HCT116 (cell line): ENCODE data around the gene SH3PXD2A. TPM values are rescaled to one million over a fixed set of nuclear protein-coding genes. Genes with fewer than 3 reads are reported as not detected.

ENCODE experiments used
- ATAC-seq: fragments of 200-7000 bp; cut with Tn5 transposase; 2 replicates; pipeline ENCODE4 v1.9.1; 2020; ENCODE audit warnings: mild to moderate bottlenecking, moderate library complexity
- BruUV-seq: library from RNA; stranded (reverse); fragments of 400-500 nt; replicated peaks from 2 replicates; lab custom pipeline; 2021; lab: Mats Ljungman, UMichigan
- CTCF ChIA-PET: fragments of 300-600 bp; sonication (Branson Sonifier 250); formaldehyde crosslinking; loops from one replicate; lab custom pipeline; 2021; ENCODE audit warnings: antibody characterized with exemption; lab: Charles Lee
- POLR2A ChIA-PET: fragments of 300-600, 350-600 bp; sonication (Branson Sonifier 250); formaldehyde crosslinking; loops from one replicate; lab custom pipeline; 2021; ENCODE audit warnings: antibody characterized with exemption; lab: Charles Lee
- RAD21 ChIA-PET, 2 experiments: fragments of 300-600 bp; sonication (Branson Sonifier 250); formaldehyde crosslinking; loops; one replicate each; lab custom pipeline; 2023; ENCODE audit warnings: low total read pairs in 2 of 2; ENCODE audit not compliant: uncharacterized antibody in 2 of 2, unreplicated experiment in 2 of 2, low non-redundant PET in 1 of 2; lab: Charles Lee
- DNase-seq: peaks from one replicate; pipeline ENCODE4 v3.0.0-alpha.2; 2010; ENCODE audit warnings: low read depth, low spot score
- H2AFZ ChIP-seq: fragments of 200-600 bp; shearing (Covaris generic), sonication (generic); 2 replicates; pipeline ENCODE4 v1.6.1; 2017; ENCODE audit warnings: low read depth, mixed run types, mixed read lengths, antibody characterized with exemption, low read length; ENCODE audit not compliant: poor library complexity, severe bottlenecking
- H3K27ac ChIP-seq: 2 replicates; pipeline ENCODE4 v1.5.1; 2012; ENCODE audit warnings: low read depth, low read length
- H3K27me3 ChIP-seq: fragments of 200-600 bp; sonication (generic); 2 replicates; pipeline ENCODE4 v1.6.1; 2016; ENCODE audit warnings: mixed run types, low read length, mixed read lengths; ENCODE audit not compliant: insufficient read depth
- H3K36me3 ChIP-seq, 2 experiments: fragments of 200-500 bp in 1 of 2; fragments of 200-600 bp in 1 of 2; sonication (Bioruptor generic) in 1 of 2; sonication (generic) in 1 of 2; 2 replicates each; pipeline versions ENCODE4 v1.5.1 to v1.6.1; 2014 to 2016; ENCODE audit warnings: low read length in 2 of 2, inconsistent platforms in 1 of 2, mixed read lengths in 1 of 2, mixed run types in 1 of 2; ENCODE audit not compliant: insufficient read depth in 2 of 2, control insufficient read depth in 1 of 2
- H3K4me1 ChIP-seq, 2 experiments: fragments of 200-600 bp in 1 of 2; sonication (generic) in 1 of 2; 2 replicates each; pipeline versions ENCODE4 v1.5.1 to v1.6.1; 2012 to 2017; ENCODE audit warnings: low read length in 2 of 2, inconsistent platforms in 1 of 2, mild to moderate bottlenecking in 1 of 2, mixed read lengths in 1 of 2, mixed run types in 1 of 2, moderate library complexity in 1 of 2; ENCODE audit not compliant: insufficient read depth in 2 of 2, control insufficient read depth in 1 of 2
- H3K4me2 ChIP-seq: fragments of 200-600 bp; sonication (generic); 2 replicates; pipeline ENCODE4 v1.6.1; 2017; ENCODE audit warnings: mixed run types, low read length, mixed read lengths
- H3K4me3 ChIP-seq, 2 experiments: fragments of 200-600 bp in 1 of 2; sonication (generic) in 1 of 2; replicated peaks in 1 of 2; 2 replicates each; pipeline ENCODE4 v1.5.1; 2011 to 2016; ENCODE audit warnings: low read length in 2 of 2, control low read depth in 1 of 2, low read depth in 1 of 2, mild to moderate bottlenecking in 1 of 2, mixed read lengths in 1 of 2, mixed run types in 1 of 2
- H3K79me2 ChIP-seq: fragments of 200-600 bp; sonication (generic); 2 replicates; pipeline ENCODE4 v1.6.1; 2017; ENCODE audit warnings: mild to moderate bottlenecking, mixed run types, low read length, moderate library complexity, mixed read lengths; ENCODE audit not compliant: insufficient read depth
- H3K9ac ChIP-seq: fragments of 200-600 bp; sonication (generic); 2 replicates; pipeline ENCODE4 v1.6.1; 2016; ENCODE audit warnings: low read length, mixed read lengths
- H3K9me2 ChIP-seq: fragments of 200-600 bp; sonication (generic), shearing (Covaris generic); 2 replicates; pipeline ENCODE4 v1.6.1; 2017; ENCODE audit warnings: mixed run types, mild to moderate bottlenecking, moderate library complexity; ENCODE audit not compliant: insufficient read depth
- H3K9me3 ChIP-seq, 2 experiments: fragments of 200-500 bp in 1 of 2; fragments of 200-600 bp in 1 of 2; sonication (Bioruptor generic) in 1 of 2; sonication (generic) in 1 of 2; 2 replicates each; pipeline ENCODE4 v1.6.1; 2014 to 2017; ENCODE audit warnings: low read length in 2 of 2, mixed read lengths in 2 of 2, inconsistent platforms in 1 of 2, low read depth in 1 of 2, mild to moderate bottlenecking in 1 of 2, mixed run types in 1 of 2, moderate library complexity in 1 of 2; ENCODE audit not compliant: control insufficient read depth in 1 of 2, insufficient read depth in 1 of 2
- H4K20me1 ChIP-seq: fragments of 200-600 bp; sonication (generic), shearing (Covaris generic); 2 replicates; pipeline ENCODE4 v1.6.1; 2017; ENCODE audit warnings: mixed run types, mild to moderate bottlenecking, moderate library complexity; ENCODE audit not compliant: insufficient read depth
- ATF3 ChIP-seq: IDR thresholded peaks from 2 replicates; pipeline ENCODE4 v1.6.1; 2012
- CBX3 ChIP-seq: IDR thresholded peaks from 2 replicates; pipeline ENCODE4 v1.6.1; 2012; ENCODE audit warnings: low read depth
- CTCF ChIP-seq, 3 experiments: fragments of 200-600 bp in 1 of 3; sonication (generic) in 1 of 3; IDR thresholded peaks in 2 of 3; conservative IDR thresholded peaks in 1 of 3; 2 replicates each; pipeline ENCODE4 v1.5.1; 2012 to 2017; ENCODE audit warnings: low read depth in 2 of 3, low read length in 2 of 3, antibody characterized with exemption in 1 of 3, borderline replicate concordance in 1 of 3, control low read depth in 1 of 3, mild to moderate bottlenecking in 1 of 3, mixed read lengths in 1 of 3, mixed run types in 1 of 3, moderate library complexity in 1 of 3; ENCODE audit not compliant: insufficient read depth in 1 of 3
- ELF1 ChIP-seq: IDR thresholded peaks from 2 replicates; pipeline ENCODE4 v1.6.1; 2012; ENCODE audit warnings: low read depth, borderline replicate concordance
- FOSL1 ChIP-seq: IDR thresholded peaks from 2 replicates; pipeline ENCODE4 v1.6.1; 2012; ENCODE audit warnings: low read depth
- RAD21 ChIP-seq: IDR thresholded peaks from 2 replicates; pipeline ENCODE4 v1.6.1; 2012; ENCODE audit warnings: low read depth, mild to moderate bottlenecking
- REST ChIP-seq: IDR thresholded peaks from 2 replicates; pipeline ENCODE4 v1.6.1; 2012; ENCODE audit warnings: low read depth
- SRF ChIP-seq: IDR thresholded peaks from 2 replicates; pipeline ENCODE4 v1.6.1; 2012; ENCODE audit warnings: low read depth
- TCF7L2 ChIP-seq: IDR thresholded peaks from 2 replicates; pipeline ENCODE4 v1.7.0; 2011; ENCODE audit warnings: borderline replicate concordance, inconsistent platforms; ENCODE audit not compliant: insufficient read depth, insufficient read length; ENCODE audit errors: extremely low read depth
- ZNF274 ChIP-seq: fragments of 200-500 bp; sonication (Bioruptor generic); IDR thresholded peaks from 2 replicates; pipeline ENCODE4 v1.6.1; 2014; ENCODE audit warnings: mild to moderate bottlenecking, low read depth, low read length, inconsistent platforms
- intact Hi-C: fragments of 100-400 bp; cut with micrococcal nuclease; formaldehyde crosslinking; loops from 2 replicates; pipeline ENCODE4 v1.10.0; 2022
- total RNA-seq: library from RNA; stranded (reverse); gene quantifications from one replicate; pipeline ENCODE4 v1.2.1, GENCODE V29; 2021; ENCODE audit not compliant: unreplicated experiment

Gene SH3PXD2A
- total RNA-seq, 1 experiment from 2014 or later: 8.7 TPM

- no peak overlapping the region for H3K9ac ChIP-seq
These were observed 202.6 kb downstream of the SH3PXD2A start for GRCh38 chr10:103652599-103653281.

More at GRCh38 chr10:103652599-103653281, 202.6 kb downstream of the SH3PXD2A start:
- BruUV-seq: no TSS peak
- no peaks in the 10 kb centered on the region for H3K4me1 ChIP-seq
- ChIA-PET CTCF (interaction anchor here (0.7 kb wide), 1 partner anchor 46 kb away, joined by 3 read pairs; no protein-coding TSS in a partner anchor), RAD21 (no interaction called here), POLR2A (no interaction called here)
- no peak overlapping the region for H2AFZ ChIP-seq
- H3K9me2 ChIP-seq: no peaks in the 10 kb centered on the region
- intact Hi-C loops: no loop called here
- ATAC-seq (no peak), DNase-seq (no peak)
- no peaks in the 10 kb centered on the region for H3K79me2 ChIP-seq
- no peak for TF ChIP-seq RAD21
- no peak for TF ChIP-seq SRF
- no peak for TF ChIP-seq CBX3
- TF ChIP-seq TCF7L2: no peak
- TF ChIP-seq CTCF (IDR thresholded peaks at IDR 0.05 in 2 of 3, conservative IDR thresholded peaks at IDR 0.05 in 1 of 3; ENCODE audit: borderline replicate concordance in 1 of 3, insufficient read depth in 1 of 3, low read depth in 2 of 3, low read length in 2 of 3): no peak
- TF ChIP-seq ATF3: no peak
- no peak for TF ChIP-seq ELF1
- TF ChIP-seq REST: no peak
- no peak for TF ChIP-seq ZNF274
- no peak for TF ChIP-seq FOSL1
- H3K4me2 ChIP-seq: no peak overlapping the region
- no peaks in the 10 kb centered on the region for H3K9me3 ChIP-seq
- H4K20me1 ChIP-seq: no peaks in the 10 kb centered on the region
- H3K4me3 ChIP-seq: no peak overlapping the region
- no peaks in the 10 kb centered on the region for H3K36me3 ChIP-seq
- H3K27me3 ChIP-seq: no peaks in the 10 kb centered on the region
- no peak overlapping the region for H3K27ac ChIP-seq
